Amygdala (tissue), 56 donors: Measurements from ENCODE around the gene CHAF1B.
"Not testable (repeated sequence)": the region's sequence is repeated elsewhere in the genome, so short reads cannot be mapped to it uniquely, and the experiment has no call there.

Experiments used
- DNase-seq, 56 donors: peaks; one replicate each; lab custom pipeline; 2025; lab: John Stamatoyannopoulos, UW

Gene CHAF1B

GRCh38 chr21:36386031-36386642, 945 bp downstream of the CHAF1B start:
- peak in 1 of 56 donors; percentile 5 for DNase-seq

GRCh38 chr21:36388096-36388495, 2.9 kb downstream of the CHAF1B start:
- no peak for DNase-seq

GRCh38 chr21:36388835-36389234, 3.6 kb downstream of the CHAF1B start:
- peak in 23 of 56 donors; percentile 1 to 55 (median 12) for DNase-seq

- DNase-seq, result not testable (repeated sequence)
Observed at GRCh38 chr21:36391649-36392048, 6.5 kb downstream of the CHAF1B start.

GRCh38 chr21:36395353-36396111, 10.3 kb downstream of the CHAF1B start:
- no peak for DNase-seq

- no peak for DNase-seq
Observed at GRCh38 chr21:36396325-36396724, 11.1 kb downstream of the CHAF1B start.

- DNase-seq, result no peak
Observed at GRCh38 chr21:36396971-36397370, 11.8 kb downstream of the CHAF1B start.

GRCh38 chr21:36397606-36398005, 12.4 kb downstream of the CHAF1B start:
- DNase-seq, result no peak

- DNase-seq, result not testable (repeated sequence)
Observed at GRCh38 chr21:36399736-36400135, 14.5 kb downstream of the CHAF1B start.

- DNase-seq, result no peak
Observed at GRCh38 chr21:36400719-36401118, 15.5 kb downstream of the CHAF1B start.

- no peak for DNase-seq
Observed at GRCh38 chr21:36402339-36402738, 17.1 kb downstream of the CHAF1B start.

- no peak for DNase-seq
Observed at GRCh38 chr21:36403713-36404112, 18.5 kb downstream of the CHAF1B start.

GRCh38 chr21:36408568-36408967, 23.4 kb downstream of the CHAF1B start:
- DNase-seq, result no peak

GRCh38 chr21:36411301-36411700, 26.1 kb downstream of the CHAF1B start:
- no peak for DNase-seq

- no peak for DNase-seq
Observed at GRCh38 chr21:36412916-36413315, 27.7 kb downstream of the CHAF1B start.

- no peak for DNase-seq
Observed at GRCh38 chr21:36415375-36415774, 30.2 kb downstream of the CHAF1B start.

- no peak for DNase-seq
Observed at GRCh38 chr21:36419241-36419640, 34.0 kb downstream of the CHAF1B start.

GRCh38 chr21:36419996-36420395, 34.8 kb downstream of the CHAF1B start:
- peak in 45 of 56 donors; percentile 3 to 74 (median 34) for DNase-seq

- no peak for DNase-seq
Observed at GRCh38 chr21:36420571-36421339, 35.6 kb downstream of the CHAF1B start.

GRCh38 chr21:36422279-36423098, 37.3 kb downstream of the CHAF1B start:
- peak in 3 of 56 donors; percentile 5 to 11 (median 8) for DNase-seq
